ENCODE measurements around the gene SEPTIN11.

Gene SEPTIN11

GRCh38 chr4:76931087-76931486, 18.5 kb upstream of the SEPTIN11 start:
- peak; percentile 62 for ATAC-seq (ENCODE audit: low read depth)

DNA sequence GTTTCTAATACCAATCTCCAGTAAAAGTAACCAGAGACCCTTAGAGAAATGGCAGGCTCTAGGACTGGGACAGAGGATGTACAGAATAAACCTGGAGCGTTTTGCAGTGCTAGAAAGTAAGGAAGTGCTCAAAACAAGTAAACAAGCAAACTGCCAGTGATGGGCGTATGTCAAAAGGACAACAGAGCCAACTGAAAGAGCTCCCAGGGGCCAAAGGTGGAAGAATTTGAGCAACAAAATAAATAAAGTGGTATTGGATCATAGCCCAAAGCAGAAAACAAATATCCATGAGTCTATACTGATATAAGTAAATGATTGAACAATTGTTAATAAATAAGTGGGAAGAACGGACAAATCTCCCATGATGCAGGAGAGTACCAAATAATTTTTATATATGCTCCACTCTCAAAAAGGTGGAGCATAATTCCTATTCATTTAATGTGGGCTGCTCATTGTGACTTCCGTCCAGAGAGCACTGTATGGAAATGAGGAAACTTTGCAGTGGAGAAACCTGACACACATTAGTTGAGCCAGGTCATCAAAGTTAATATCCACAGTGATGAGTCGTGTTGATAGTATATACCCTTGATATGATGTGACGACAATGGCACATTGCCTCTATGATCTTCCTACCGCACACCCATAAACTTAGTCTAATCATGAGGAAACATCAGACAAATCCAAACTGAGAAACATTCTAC, 17.8 kb upstream of the SEPTIN11 start:
- Histone ChIP-seq H3K4me3 (ENCODE audit: severe bottlenecking) (no peak overlapping the region), H3K9me3 (ENCODE audit: severe bottlenecking) (no peaks in the 10 kb centered on the region), H3K4me1 (ENCODE audit: insufficient read depth, poor library complexity, severe bottlenecking) (no peaks in the 10 kb centered on the region), H3K27me3 (ENCODE audit: insufficient read depth, poor library complexity, severe bottlenecking) (no peaks in the 10 kb centered on the region), H3K36me3 (ENCODE audit: low read depth) (no peaks in the 10 kb centered on the region), H3K27ac (ENCODE audit: poor library complexity, severe bottlenecking) (no peak overlapping the region)
- ATAC-seq (ENCODE audit: low read depth), result no peak
- TF ChIP-seq, protein P1, sequence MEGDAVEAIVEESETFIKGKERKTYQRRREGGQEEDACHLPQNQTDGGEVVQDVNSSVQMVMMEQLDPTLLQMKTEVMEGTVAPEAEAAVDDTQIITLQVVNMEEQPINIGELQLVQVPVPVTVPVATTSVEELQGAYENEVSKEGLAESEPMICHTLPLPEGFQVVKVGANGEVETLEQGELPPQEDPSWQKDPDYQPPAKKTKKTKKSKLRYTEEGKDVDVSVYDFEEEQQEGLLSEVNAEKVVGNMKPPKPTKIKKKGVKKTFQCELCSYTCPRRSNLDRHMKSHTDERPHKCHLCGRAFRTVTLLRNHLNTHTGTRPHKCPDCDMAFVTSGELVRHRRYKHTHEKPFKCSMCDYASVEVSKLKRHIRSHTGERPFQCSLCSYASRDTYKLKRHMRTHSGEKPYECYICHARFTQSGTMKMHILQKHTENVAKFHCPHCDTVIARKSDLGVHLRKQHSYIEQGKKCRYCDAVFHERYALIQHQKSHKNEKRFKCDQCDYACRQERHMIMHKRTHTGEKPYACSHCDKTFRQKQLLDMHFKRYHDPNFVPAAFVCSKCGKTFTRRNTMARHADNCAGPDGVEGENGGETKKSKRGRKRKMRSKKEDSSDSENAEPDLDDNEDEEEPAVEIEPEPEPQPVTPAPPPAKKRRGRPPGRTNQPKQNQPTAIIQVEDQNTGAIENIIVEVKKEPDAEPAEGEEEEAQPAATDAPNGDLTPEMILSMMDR (IDR thresholded peaks at IDR 0.05; ENCODE audit: poor library complexity, severe bottlenecking), result no peak
- DNase-seq (ENCODE audit: low spot score), result no peak

More at GRCh38 chr4:76931087-76931486, 18.5 kb upstream of the SEPTIN11 start:
- no peak overlapping the region for H3K27ac ChIP-seq (ENCODE audit: poor library complexity, severe bottlenecking)
- H3K36me3 ChIP-seq (ENCODE audit: low read depth), result no peaks in the 10 kb centered on the region
- H3K4me3 ChIP-seq (ENCODE audit: severe bottlenecking), result no peak overlapping the region
- no peaks in the 10 kb centered on the region for H3K4me1 ChIP-seq (ENCODE audit: insufficient read depth, poor library complexity, severe bottlenecking)
- no peaks in the 10 kb centered on the region for H3K9me3 ChIP-seq (ENCODE audit: severe bottlenecking)
- TF ChIP-seq, protein P1 (IDR thresholded peaks at IDR 0.05; ENCODE audit: poor library complexity, severe bottlenecking), result no peak
- DNase-seq (ENCODE audit: low spot score), result no peak
- no peaks in the 10 kb centered on the region for H3K27me3 ChIP-seq (ENCODE audit: insufficient read depth, poor library complexity, severe bottlenecking)

- Histone ChIP-seq H3K27me3 (ENCODE audit: insufficient read depth, poor library complexity, severe bottlenecking) (no peaks in the 10 kb centered on the region), H3K4me3 (ENCODE audit: severe bottlenecking) (no peak overlapping the region), H3K36me3 (ENCODE audit: low read depth) (no peaks in the 10 kb centered on the region), H3K4me1 (ENCODE audit: insufficient read depth, poor library complexity, severe bottlenecking) (no peaks in the 10 kb centered on the region), H3K9me3 (ENCODE audit: severe bottlenecking) (peaks cover 5% of the 10 kb centered on the region), H3K27ac (ENCODE audit: poor library complexity, severe bottlenecking) (no peak overlapping the region)
- TF ChIP-seq, protein P1 (IDR thresholded peaks at IDR 0.05; ENCODE audit: poor library complexity, severe bottlenecking), result no peak
- ATAC-seq (ENCODE audit: low read depth) (no peak), DNase-seq (ENCODE audit: low spot score) (no peak)
These were observed 10.4 kb upstream of the SEPTIN11 start for GRCh38 chr4:76939184-76939583.

DNA sequence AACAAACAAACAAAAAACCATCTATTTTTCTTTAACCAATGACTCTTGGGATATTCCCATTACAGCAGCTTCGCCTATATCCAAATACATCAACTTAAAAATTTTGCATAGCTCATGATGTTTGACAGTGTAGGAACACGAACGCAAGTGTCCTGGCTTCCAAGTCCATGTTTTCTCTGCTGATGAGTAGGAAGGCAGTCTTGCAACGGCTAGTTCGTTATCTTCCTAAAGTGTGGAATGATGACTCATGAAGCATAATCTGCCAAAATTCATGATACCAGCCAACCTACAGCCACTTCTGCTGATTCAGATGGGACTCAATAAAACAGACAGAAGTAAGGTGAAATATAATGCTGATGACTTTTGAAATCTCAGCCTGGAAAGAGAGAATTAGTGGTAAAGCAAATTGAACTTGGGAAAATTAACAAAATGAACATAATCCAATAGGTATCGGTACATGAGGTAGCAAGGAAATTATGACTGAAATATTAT, 6.4 kb upstream of the SEPTIN11 start:
- H3K4me3 ChIP-seq (ENCODE audit: severe bottlenecking), result no peak overlapping the region
- no peak overlapping the region for H3K27ac ChIP-seq (ENCODE audit: poor library complexity, severe bottlenecking)
- TF ChIP-seq, protein P1 (IDR thresholded peaks at IDR 0.05; ENCODE audit: poor library complexity, severe bottlenecking), result no peak
- H3K36me3 ChIP-seq (ENCODE audit: low read depth), result no peaks in the 10 kb centered on the region
- DNase-seq (ENCODE audit: low spot score) (no peak), ATAC-seq (ENCODE audit: low read depth) (peak; percentile 72)
- peaks cover 5% of the 10 kb centered on the region for H3K9me3 ChIP-seq (ENCODE audit: severe bottlenecking)
- no peaks in the 10 kb centered on the region for H3K27me3 ChIP-seq (ENCODE audit: insufficient read depth, poor library complexity, severe bottlenecking)
- H3K4me1 ChIP-seq (ENCODE audit: insufficient read depth, poor library complexity, severe bottlenecking), result no peaks in the 10 kb centered on the region

- no peak for ATAC-seq (ENCODE audit: low read depth)
These were observed 5.8 kb upstream of the SEPTIN11 start for GRCh38 chr4:76943790-76944189.

More at GRCh38 chr4:76943790-76944189, 5.8 kb upstream of the SEPTIN11 start:
- no peak overlapping the region for H3K27ac ChIP-seq (ENCODE audit: poor library complexity, severe bottlenecking)
- H3K4me1 ChIP-seq (ENCODE audit: insufficient read depth, poor library complexity, severe bottlenecking), result no peaks in the 10 kb centered on the region
- no peaks in the 10 kb centered on the region for H3K36me3 ChIP-seq (ENCODE audit: low read depth)
- no peak overlapping the region for H3K4me3 ChIP-seq (ENCODE audit: severe bottlenecking)
- TF ChIP-seq, protein P1 (IDR thresholded peaks at IDR 0.05; ENCODE audit: poor library complexity, severe bottlenecking), result no peak
- no peaks in the 10 kb centered on the region for H3K27me3 ChIP-seq (ENCODE audit: insufficient read depth, poor library complexity, severe bottlenecking)
- H3K9me3 ChIP-seq (ENCODE audit: severe bottlenecking), result peaks cover 5% of the 10 kb centered on the region
- DNase-seq (ENCODE audit: low spot score), result no peak
